HCT116 (cell line): ENCODE results near the gene RBKS. TPM values are rescaled to one million over a fixed set of nuclear protein-coding genes. Genes with fewer than 3 reads are reported as not detected.

Experiments used
- ATAC-seq: fragments of 200-7000 bp; cut with Tn5 transposase; 2 replicates; pipeline ENCODE4 v1.9.1; 2020; ENCODE audit warnings: mild to moderate bottlenecking, moderate library complexity
- BruUV-seq: library from RNA; stranded (reverse); fragments of 400-500 nt; replicated peaks from 2 replicates; lab custom pipeline; 2021; lab: Mats Ljungman, UMichigan
- CTCF ChIA-PET: fragments of 300-600 bp; sonication (Branson Sonifier 250); formaldehyde crosslinking; loops from one replicate; lab custom pipeline; 2021; ENCODE audit warnings: antibody characterized with exemption; lab: Charles Lee
- POLR2A ChIA-PET: fragments of 300-600, 350-600 bp; sonication (Branson Sonifier 250); formaldehyde crosslinking; loops from one replicate; lab custom pipeline; 2021; ENCODE audit warnings: antibody characterized with exemption; lab: Charles Lee
- RAD21 ChIA-PET, 2 experiments: fragments of 300-600 bp; sonication (Branson Sonifier 250); formaldehyde crosslinking; loops; one replicate each; lab custom pipeline; 2023; ENCODE audit warnings: low total read pairs in 2 of 2; ENCODE audit not compliant: uncharacterized antibody in 2 of 2, unreplicated experiment in 2 of 2, low non-redundant PET in 1 of 2; lab: Charles Lee
- DNase-seq: peaks from one replicate; pipeline ENCODE4 v3.0.0-alpha.2; 2010; ENCODE audit warnings: low read depth, low spot score
- H2AFZ ChIP-seq: fragments of 200-600 bp; shearing (Covaris generic), sonication (generic); 2 replicates; pipeline ENCODE4 v1.6.1; 2017; ENCODE audit warnings: low read depth, mixed run types, mixed read lengths, antibody characterized with exemption, low read length; ENCODE audit not compliant: poor library complexity, severe bottlenecking
- H3K27ac ChIP-seq: 2 replicates; pipeline ENCODE4 v1.5.1; 2012; ENCODE audit warnings: low read depth, low read length
- H3K27me3 ChIP-seq: fragments of 200-600 bp; sonication (generic); 2 replicates; pipeline ENCODE4 v1.6.1; 2016; ENCODE audit warnings: mixed run types, low read length, mixed read lengths; ENCODE audit not compliant: insufficient read depth
- H3K36me3 ChIP-seq, 2 experiments: fragments of 200-500 bp in 1 of 2; fragments of 200-600 bp in 1 of 2; sonication (Bioruptor generic) in 1 of 2; sonication (generic) in 1 of 2; 2 replicates each; pipeline versions ENCODE4 v1.5.1 to v1.6.1; 2014 to 2016; ENCODE audit warnings: low read length in 2 of 2, inconsistent platforms in 1 of 2, mixed read lengths in 1 of 2, mixed run types in 1 of 2; ENCODE audit not compliant: insufficient read depth in 2 of 2, control insufficient read depth in 1 of 2
- H3K4me1 ChIP-seq, 2 experiments: fragments of 200-600 bp in 1 of 2; sonication (generic) in 1 of 2; 2 replicates each; pipeline versions ENCODE4 v1.5.1 to v1.6.1; 2012 to 2017; ENCODE audit warnings: low read length in 2 of 2, inconsistent platforms in 1 of 2, mild to moderate bottlenecking in 1 of 2, mixed read lengths in 1 of 2, mixed run types in 1 of 2, moderate library complexity in 1 of 2; ENCODE audit not compliant: insufficient read depth in 2 of 2, control insufficient read depth in 1 of 2
- H3K4me2 ChIP-seq: fragments of 200-600 bp; sonication (generic); 2 replicates; pipeline ENCODE4 v1.6.1; 2017; ENCODE audit warnings: mixed run types, low read length, mixed read lengths
- H3K4me3 ChIP-seq, 2 experiments: fragments of 200-600 bp in 1 of 2; sonication (generic) in 1 of 2; replicated peaks in 1 of 2; 2 replicates each; pipeline ENCODE4 v1.5.1; 2011 to 2016; ENCODE audit warnings: low read length in 2 of 2, control low read depth in 1 of 2, low read depth in 1 of 2, mild to moderate bottlenecking in 1 of 2, mixed read lengths in 1 of 2, mixed run types in 1 of 2
- H3K79me2 ChIP-seq: fragments of 200-600 bp; sonication (generic); 2 replicates; pipeline ENCODE4 v1.6.1; 2017; ENCODE audit warnings: mild to moderate bottlenecking, mixed run types, low read length, moderate library complexity, mixed read lengths; ENCODE audit not compliant: insufficient read depth
- H3K9ac ChIP-seq: fragments of 200-600 bp; sonication (generic); 2 replicates; pipeline ENCODE4 v1.6.1; 2016; ENCODE audit warnings: low read length, mixed read lengths
- H3K9me2 ChIP-seq: fragments of 200-600 bp; sonication (generic), shearing (Covaris generic); 2 replicates; pipeline ENCODE4 v1.6.1; 2017; ENCODE audit warnings: mixed run types, mild to moderate bottlenecking, moderate library complexity; ENCODE audit not compliant: insufficient read depth
- H3K9me3 ChIP-seq, 2 experiments: fragments of 200-500 bp in 1 of 2; fragments of 200-600 bp in 1 of 2; sonication (Bioruptor generic) in 1 of 2; sonication (generic) in 1 of 2; 2 replicates each; pipeline ENCODE4 v1.6.1; 2014 to 2017; ENCODE audit warnings: low read length in 2 of 2, mixed read lengths in 2 of 2, inconsistent platforms in 1 of 2, low read depth in 1 of 2, mild to moderate bottlenecking in 1 of 2, mixed run types in 1 of 2, moderate library complexity in 1 of 2; ENCODE audit not compliant: control insufficient read depth in 1 of 2, insufficient read depth in 1 of 2
- H4K20me1 ChIP-seq: fragments of 200-600 bp; sonication (generic), shearing (Covaris generic); 2 replicates; pipeline ENCODE4 v1.6.1; 2017; ENCODE audit warnings: mixed run types, mild to moderate bottlenecking, moderate library complexity; ENCODE audit not compliant: insufficient read depth
- EGR1 ChIP-seq: IDR thresholded peaks from 2 replicates; pipeline ENCODE4 v1.6.1; 2012; ENCODE audit warnings: low read depth
- EZH2 ChIP-seq: fragments of 200-600 bp; sonication (generic); IDR thresholded peaks from 2 replicates; pipeline ENCODE4 v1.6.1; 2017; ENCODE audit warnings: antibody characterized with exemption, mixed run types
- EZH2phosphoT487 ChIP-seq: fragments of 200-600 bp; IDR thresholded peaks from 2 replicates; pipeline ENCODE4 v1.6.1; 2018; ENCODE audit warnings: antibody characterized with exemption, borderline replicate concordance
- FOSL1 ChIP-seq: IDR thresholded peaks from 2 replicates; pipeline ENCODE4 v1.6.1; 2012; ENCODE audit warnings: low read depth
- JUND ChIP-seq: IDR thresholded peaks from 2 replicates; pipeline ENCODE4 v1.6.1; 2012
- POLR2A ChIP-seq: IDR thresholded peaks from 2 replicates; pipeline ENCODE4 v1.7.0; 2011; ENCODE audit warnings: borderline replicate concordance; ENCODE audit not compliant: insufficient read depth, insufficient read length; ENCODE audit errors: extremely low read depth
- RAD21 ChIP-seq: IDR thresholded peaks from 2 replicates; pipeline ENCODE4 v1.6.1; 2012; ENCODE audit warnings: low read depth, mild to moderate bottlenecking
- SIN3A ChIP-seq: IDR thresholded peaks from 2 replicates; pipeline ENCODE4 v1.6.1; 2012; ENCODE audit warnings: low read depth
- SRF ChIP-seq: IDR thresholded peaks from 2 replicates; pipeline ENCODE4 v1.6.1; 2012; ENCODE audit warnings: low read depth
- TCF7L2 ChIP-seq: IDR thresholded peaks from 2 replicates; pipeline ENCODE4 v1.7.0; 2011; ENCODE audit warnings: borderline replicate concordance, inconsistent platforms; ENCODE audit not compliant: insufficient read depth, insufficient read length; ENCODE audit errors: extremely low read depth
- YY1 ChIP-seq: IDR thresholded peaks from 2 replicates; pipeline ENCODE4 v1.6.1; 2011; ENCODE audit warnings: low read length, low read depth, moderate library complexity, mild to moderate bottlenecking; ENCODE audit not compliant: insufficient replicate concordance; ENCODE audit errors: extremely low read depth
- ZFX ChIP-seq: fragments of 450-650 bp; IDR thresholded peaks from 2 replicates; pipeline ENCODE4 v1.6.1; 2017
- intact Hi-C: fragments of 100-400 bp; cut with micrococcal nuclease; formaldehyde crosslinking; loops from 2 replicates; pipeline ENCODE4 v1.10.0; 2022
- total RNA-seq: library from RNA; stranded (reverse); gene quantifications from one replicate; pipeline ENCODE4 v1.2.1, GENCODE V29; 2021; ENCODE audit not compliant: unreplicated experiment
- TF ChIP-seq, protein P1 (sequence below): IDR thresholded peaks from 2 replicates; pipeline ENCODE4 v1.6.1; 2011; ENCODE audit warnings: mild to moderate bottlenecking, low read length, moderate library complexity; ENCODE audit not compliant: insufficient replicate concordance; ENCODE audit errors: extremely low read depth
- TF ChIP-seq, protein P2 (sequence below): IDR thresholded peaks from 2 replicates; pipeline ENCODE4 v1.6.1; 2012
- TF ChIP-seq, protein P3 (sequence below), 3 experiments: fragments of 200-600 bp in 1 of 3; sonication (generic) in 1 of 3; IDR thresholded peaks in 2 of 3; conservative IDR thresholded peaks in 1 of 3; 2 replicates each; pipeline ENCODE4 v1.5.1; 2012 to 2017; ENCODE audit warnings: low read depth in 2 of 3, low read length in 2 of 3, antibody characterized with exemption in 1 of 3, borderline replicate concordance in 1 of 3, control low read depth in 1 of 3, mild to moderate bottlenecking in 1 of 3, mixed read lengths in 1 of 3, mixed run types in 1 of 3, moderate library complexity in 1 of 3; ENCODE audit not compliant: insufficient read depth in 1 of 3
- TF ChIP-seq, protein P4 (sequence below): IDR thresholded peaks from 2 replicates; pipeline ENCODE4 v1.6.1; 2012; ENCODE audit warnings: low read depth

The RBKS gene
- total RNA-seq, 1 experiment from 2014 or later = 2.4 TPM

DNA sequence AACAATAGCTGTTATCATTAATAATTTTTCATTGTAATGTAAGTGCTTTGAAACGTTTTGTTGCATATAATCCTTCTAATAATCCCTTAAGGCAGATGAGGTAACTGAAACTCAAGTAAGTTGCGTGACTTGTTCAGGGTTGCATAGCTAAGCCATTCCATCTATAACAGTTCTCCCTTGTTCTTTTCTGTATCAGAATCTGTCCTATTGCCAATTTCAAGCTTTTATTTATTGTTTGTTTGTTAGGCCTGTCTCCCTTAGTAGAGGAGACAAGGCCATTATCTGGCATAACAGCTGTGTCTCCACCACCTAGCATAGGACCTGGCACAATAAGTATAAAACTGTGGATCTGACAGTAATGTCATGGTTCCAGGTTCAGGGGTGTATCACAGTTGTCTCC is 19.7 kb upstream of the RBKS start (continued):
- TF ChIP-seq, protein P1, sequence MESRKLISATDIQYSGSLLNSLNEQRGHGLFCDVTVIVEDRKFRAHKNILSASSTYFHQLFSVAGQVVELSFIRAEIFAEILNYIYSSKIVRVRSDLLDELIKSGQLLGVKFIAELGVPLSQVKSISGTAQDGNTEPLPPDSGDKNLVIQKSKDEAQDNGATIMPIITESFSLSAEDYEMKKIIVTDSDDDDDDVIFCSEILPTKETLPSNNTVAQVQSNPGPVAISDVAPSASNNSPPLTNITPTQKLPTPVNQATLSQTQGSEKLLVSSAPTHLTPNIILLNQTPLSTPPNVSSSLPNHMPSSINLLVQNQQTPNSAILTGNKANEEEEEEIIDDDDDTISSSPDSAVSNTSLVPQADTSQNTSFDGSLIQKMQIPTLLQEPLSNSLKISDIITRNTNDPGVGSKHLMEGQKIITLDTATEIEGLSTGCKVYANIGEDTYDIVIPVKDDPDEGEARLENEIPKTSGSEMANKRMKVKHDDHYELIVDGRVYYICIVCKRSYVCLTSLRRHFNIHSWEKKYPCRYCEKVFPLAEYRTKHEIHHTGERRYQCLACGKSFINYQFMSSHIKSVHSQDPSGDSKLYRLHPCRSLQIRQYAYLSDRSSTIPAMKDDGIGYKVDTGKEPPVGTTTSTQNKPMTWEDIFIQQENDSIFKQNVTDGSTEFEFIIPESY = no peak
- TF ChIP-seq SRF (no peak), RAD21 (no peak), SIN3A (no peak), ZFX (no peak)

DNA sequence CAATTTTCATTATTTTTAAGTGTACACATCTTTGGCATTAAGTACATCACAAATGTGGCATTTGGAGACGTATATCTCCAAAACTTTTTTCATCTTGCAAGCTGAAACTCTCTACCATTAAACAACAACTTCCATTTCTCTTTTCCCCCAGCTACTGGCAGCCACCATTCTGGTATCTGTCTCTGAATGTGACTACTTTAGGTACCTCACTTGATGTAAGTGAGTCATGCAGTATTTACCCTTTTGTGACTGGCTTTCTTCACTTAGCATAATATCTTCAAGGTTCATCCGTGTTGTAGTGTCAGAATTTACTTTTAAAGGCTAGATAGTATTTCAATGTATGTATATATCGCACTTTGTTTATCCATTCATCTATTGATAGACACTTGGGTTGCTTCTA is 17.4 kb upstream of the RBKS start:
- ChIA-PET POLR2A (no interaction called here), CTCF (no interaction called here), RAD21 (no interaction called here)
- no peaks in the 10 kb centered on the region for H3K36me3 ChIP-seq
- no peak overlapping the region for H3K4me3 ChIP-seq
- peaks cover 4 to 11% of the 10 kb centered on the region in 2 experiments; a peak in 2 of 4 replicates for H3K4me1 ChIP-seq
- no peaks in the 10 kb centered on the region for H3K9me3 ChIP-seq
- no peak for DNase-seq
- no peak overlapping the region for H3K4me2 ChIP-seq
- H3K27me3 ChIP-seq = no peaks in the 10 kb centered on the region
- H4K20me1 ChIP-seq = no peaks in the 10 kb centered on the region
- H2AFZ ChIP-seq = no peak overlapping the region
- intact Hi-C loops = no loop called here
- H3K79me2 ChIP-seq = peaks cover 4% of the 10 kb centered on the region
- H3K27ac ChIP-seq = no peak overlapping the region
- no peak for TF ChIP-seq POLR2A
- TF ChIP-seq, protein P2, sequence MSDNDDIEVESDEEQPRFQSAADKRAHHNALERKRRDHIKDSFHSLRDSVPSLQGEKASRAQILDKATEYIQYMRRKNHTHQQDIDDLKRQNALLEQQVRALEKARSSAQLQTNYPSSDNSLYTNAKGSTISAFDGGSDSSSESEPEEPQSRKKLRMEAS = no peak
- TF ChIP-seq, protein P3, sequence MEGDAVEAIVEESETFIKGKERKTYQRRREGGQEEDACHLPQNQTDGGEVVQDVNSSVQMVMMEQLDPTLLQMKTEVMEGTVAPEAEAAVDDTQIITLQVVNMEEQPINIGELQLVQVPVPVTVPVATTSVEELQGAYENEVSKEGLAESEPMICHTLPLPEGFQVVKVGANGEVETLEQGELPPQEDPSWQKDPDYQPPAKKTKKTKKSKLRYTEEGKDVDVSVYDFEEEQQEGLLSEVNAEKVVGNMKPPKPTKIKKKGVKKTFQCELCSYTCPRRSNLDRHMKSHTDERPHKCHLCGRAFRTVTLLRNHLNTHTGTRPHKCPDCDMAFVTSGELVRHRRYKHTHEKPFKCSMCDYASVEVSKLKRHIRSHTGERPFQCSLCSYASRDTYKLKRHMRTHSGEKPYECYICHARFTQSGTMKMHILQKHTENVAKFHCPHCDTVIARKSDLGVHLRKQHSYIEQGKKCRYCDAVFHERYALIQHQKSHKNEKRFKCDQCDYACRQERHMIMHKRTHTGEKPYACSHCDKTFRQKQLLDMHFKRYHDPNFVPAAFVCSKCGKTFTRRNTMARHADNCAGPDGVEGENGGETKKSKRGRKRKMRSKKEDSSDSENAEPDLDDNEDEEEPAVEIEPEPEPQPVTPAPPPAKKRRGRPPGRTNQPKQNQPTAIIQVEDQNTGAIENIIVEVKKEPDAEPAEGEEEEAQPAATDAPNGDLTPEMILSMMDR (IDR thresholded peaks at IDR 0.05 in 2 of 3, conservative IDR thresholded peaks at IDR 0.05 in 1 of 3; ENCODE audit: borderline replicate concordance in 1 of 3, insufficient read depth in 1 of 3, low read depth in 2 of 3, low read length in 2 of 3) = no peak
- no peak for TF ChIP-seq RAD21
- TF ChIP-seq, protein P4, sequence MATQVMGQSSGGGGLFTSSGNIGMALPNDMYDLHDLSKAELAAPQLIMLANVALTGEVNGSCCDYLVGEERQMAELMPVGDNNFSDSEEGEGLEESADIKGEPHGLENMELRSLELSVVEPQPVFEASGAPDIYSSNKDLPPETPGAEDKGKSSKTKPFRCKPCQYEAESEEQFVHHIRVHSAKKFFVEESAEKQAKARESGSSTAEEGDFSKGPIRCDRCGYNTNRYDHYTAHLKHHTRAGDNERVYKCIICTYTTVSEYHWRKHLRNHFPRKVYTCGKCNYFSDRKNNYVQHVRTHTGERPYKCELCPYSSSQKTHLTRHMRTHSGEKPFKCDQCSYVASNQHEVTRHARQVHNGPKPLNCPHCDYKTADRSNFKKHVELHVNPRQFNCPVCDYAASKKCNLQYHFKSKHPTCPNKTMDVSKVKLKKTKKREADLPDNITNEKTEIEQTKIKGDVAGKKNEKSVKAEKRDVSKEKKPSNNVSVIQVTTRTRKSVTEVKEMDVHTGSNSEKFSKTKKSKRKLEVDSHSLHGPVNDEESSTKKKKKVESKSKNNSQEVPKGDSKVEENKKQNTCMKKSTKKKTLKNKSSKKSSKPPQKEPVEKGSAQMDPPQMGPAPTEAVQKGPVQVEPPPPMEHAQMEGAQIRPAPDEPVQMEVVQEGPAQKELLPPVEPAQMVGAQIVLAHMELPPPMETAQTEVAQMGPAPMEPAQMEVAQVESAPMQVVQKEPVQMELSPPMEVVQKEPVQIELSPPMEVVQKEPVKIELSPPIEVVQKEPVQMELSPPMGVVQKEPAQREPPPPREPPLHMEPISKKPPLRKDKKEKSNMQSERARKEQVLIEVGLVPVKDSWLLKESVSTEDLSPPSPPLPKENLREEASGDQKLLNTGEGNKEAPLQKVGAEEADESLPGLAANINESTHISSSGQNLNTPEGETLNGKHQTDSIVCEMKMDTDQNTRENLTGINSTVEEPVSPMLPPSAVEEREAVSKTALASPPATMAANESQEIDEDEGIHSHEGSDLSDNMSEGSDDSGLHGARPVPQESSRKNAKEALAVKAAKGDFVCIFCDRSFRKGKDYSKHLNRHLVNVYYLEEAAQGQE = no peak
- no peak for TF ChIP-seq YY1
- TF ChIP-seq EZH2 = no peak
- TF ChIP-seq EZH2phosphoT487 = no peak
- TF ChIP-seq JUND = no peak
- TF ChIP-seq FOSL1 = no peak
- no peak for TF ChIP-seq TCF7L2
- no peak for TF ChIP-seq EGR1
- TF ChIP-seq SRF = no peak
- TF ChIP-seq, all 23 proteins: peak for 0
- no peak for ATAC-seq
- no peaks in the 10 kb centered on the region for H3K9me2 ChIP-seq
- no TSS peak for BruUV-seq
- no peak overlapping the region for H3K9ac ChIP-seq
